ENCODE measurements around the gene SPC24.
"Not testable (repeated sequence)": the region's sequence is repeated elsewhere in the genome, so short reads cannot be mapped to it uniquely, and the experiment has no call there.

DNA sequence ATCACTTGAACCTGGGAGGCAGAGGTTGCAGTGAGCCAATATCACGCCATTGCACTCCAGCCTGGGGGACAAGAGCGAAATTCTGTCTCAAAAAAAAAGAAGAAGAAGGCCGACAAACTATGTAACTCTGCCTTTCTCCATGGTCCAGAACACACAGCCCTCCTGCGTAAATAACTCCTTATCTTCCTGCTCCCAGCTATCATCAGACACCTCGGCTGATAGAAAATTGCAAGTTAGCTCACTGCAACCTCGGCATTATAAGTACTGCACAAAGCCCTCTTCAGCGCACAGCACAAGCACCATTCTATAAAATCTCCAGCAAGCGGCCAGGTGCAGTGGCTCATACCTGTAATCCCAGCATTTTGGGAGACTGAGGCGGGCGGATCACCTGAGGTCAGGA is 51.9 kb downstream of the SPC24 start:
- TF ChIP-seq, protein P1, sequence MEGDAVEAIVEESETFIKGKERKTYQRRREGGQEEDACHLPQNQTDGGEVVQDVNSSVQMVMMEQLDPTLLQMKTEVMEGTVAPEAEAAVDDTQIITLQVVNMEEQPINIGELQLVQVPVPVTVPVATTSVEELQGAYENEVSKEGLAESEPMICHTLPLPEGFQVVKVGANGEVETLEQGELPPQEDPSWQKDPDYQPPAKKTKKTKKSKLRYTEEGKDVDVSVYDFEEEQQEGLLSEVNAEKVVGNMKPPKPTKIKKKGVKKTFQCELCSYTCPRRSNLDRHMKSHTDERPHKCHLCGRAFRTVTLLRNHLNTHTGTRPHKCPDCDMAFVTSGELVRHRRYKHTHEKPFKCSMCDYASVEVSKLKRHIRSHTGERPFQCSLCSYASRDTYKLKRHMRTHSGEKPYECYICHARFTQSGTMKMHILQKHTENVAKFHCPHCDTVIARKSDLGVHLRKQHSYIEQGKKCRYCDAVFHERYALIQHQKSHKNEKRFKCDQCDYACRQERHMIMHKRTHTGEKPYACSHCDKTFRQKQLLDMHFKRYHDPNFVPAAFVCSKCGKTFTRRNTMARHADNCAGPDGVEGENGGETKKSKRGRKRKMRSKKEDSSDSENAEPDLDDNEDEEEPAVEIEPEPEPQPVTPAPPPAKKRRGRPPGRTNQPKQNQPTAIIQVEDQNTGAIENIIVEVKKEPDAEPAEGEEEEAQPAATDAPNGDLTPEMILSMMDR (IDR thresholded peaks at IDR 0.05; ENCODE audit: low read length), result not testable (repeated sequence)
- TF ChIP-seq EZH2 (IDR thresholded peaks at IDR 0.05; ENCODE audit: borderline replicate concordance, low read length), result not testable (repeated sequence)
